SW480 (cell line): ENCODE data around the gene STK4.

Experiments
- DNase-seq: peaks from one replicate; pipeline ENCODE4 v3.0.0-alpha.2; 2016; ENCODE audit warnings: low spot score

STK4 gene

GRCh38 chr20:45028424-45029136 is 62.3 kb downstream of the STK4 start:
- no peak for DNase-seq

- DNase-seq, result no peak
Measured at GRCh38 chr20:45029884-45030283, 63.6 kb downstream of the STK4 start.

GRCh38 chr20:45032276-45032675 is 66.0 kb downstream of the STK4 start:
- no peak for DNase-seq

GRCh38 chr20:45032781-45033180 is 66.5 kb downstream of the STK4 start:
- no peak for DNase-seq

GRCh38 chr20:45034436-45034835 is 68.1 kb downstream of the STK4 start:
- DNase-seq, result no peak

GRCh38 chr20:45036044-45036755 is 69.9 kb downstream of the STK4 start:
- DNase-seq, result peak; percentile 74

GRCh38 chr20:45037050-45037449 is 70.7 kb downstream of the STK4 start:
- DNase-seq, result no peak

- DNase-seq, result no peak
Measured at GRCh38 chr20:45037635-45038034, 71.3 kb downstream of the STK4 start.

- DNase-seq, result no peak
Measured at GRCh38 chr20:45038745-45039474, 72.6 kb downstream of the STK4 start.

- no peak for DNase-seq
Measured at GRCh38 chr20:45039475-45039820, 73.1 kb downstream of the STK4 start.

- DNase-seq, result peak; percentile 57
Measured at GRCh38 chr20:45041464-45042337, 75.4 kb downstream of the STK4 start.

- no peak for DNase-seq
Measured at GRCh38 chr20:45042978-45043377, 76.7 kb downstream of the STK4 start.

- DNase-seq, result peak; percentile 78
Measured at GRCh38 chr20:45044084-45044573, 77.8 kb downstream of the STK4 start.

- DNase-seq, result no peak
Measured at GRCh38 chr20:45044601-45045000, 78.3 kb downstream of the STK4 start.

GRCh38 chr20:45047581-45048119 is 81.3 kb downstream of the STK4 start:
- DNase-seq, result no peak

GRCh38 chr20:45049438-45049837 is 83.1 kb downstream of the STK4 start:
- no peak for DNase-seq

GRCh38 chr20:45049904-45050471 is 83.7 kb downstream of the STK4 start:
- DNase-seq, result no peak

- no peak for DNase-seq
Measured at GRCh38 chr20:45051204-45052060, 85.1 kb downstream of the STK4 start.

GRCh38 chr20:45052698-45053429 is 86.6 kb downstream of the STK4 start:
- DNase-seq, result no peak
